Lower leg skin (tissue), 3 donors: ENCODE measurements around the gene PODNL1.

Experiments used
- CTCF ChIP-seq, 3 donors: fragments of 450-650 bp; IDR thresholded peaks; one replicate each; pipeline ENCODE4 v1.5.1; 2016; ENCODE audit warnings: antibody characterized with exemption in 3 of 3, mild to moderate bottlenecking in 3 of 3, moderate library complexity in 2 of 3
- POLR2A ChIP-seq, 2 donors: fragments of 450-650 bp; IDR thresholded peaks; one replicate each; pipeline ENCODE4 v1.6.1; 2016 to 2017; ENCODE audit warnings: antibody characterized with exemption in 2 of 2, mild to moderate bottlenecking in 1 of 2, moderate library complexity in 1 of 2

GRCh38 chr19:13884726-13885591, 53.3 kb downstream of the PODNL1 start:
- no peak for TF ChIP-seq CTCF (IDR thresholded peaks at IDR 0.05)
- no peak for TF ChIP-seq POLR2A (IDR thresholded peaks at IDR 0.05)
